ENCODE results near the gene SALL4.

Gene SALL4

DNA sequence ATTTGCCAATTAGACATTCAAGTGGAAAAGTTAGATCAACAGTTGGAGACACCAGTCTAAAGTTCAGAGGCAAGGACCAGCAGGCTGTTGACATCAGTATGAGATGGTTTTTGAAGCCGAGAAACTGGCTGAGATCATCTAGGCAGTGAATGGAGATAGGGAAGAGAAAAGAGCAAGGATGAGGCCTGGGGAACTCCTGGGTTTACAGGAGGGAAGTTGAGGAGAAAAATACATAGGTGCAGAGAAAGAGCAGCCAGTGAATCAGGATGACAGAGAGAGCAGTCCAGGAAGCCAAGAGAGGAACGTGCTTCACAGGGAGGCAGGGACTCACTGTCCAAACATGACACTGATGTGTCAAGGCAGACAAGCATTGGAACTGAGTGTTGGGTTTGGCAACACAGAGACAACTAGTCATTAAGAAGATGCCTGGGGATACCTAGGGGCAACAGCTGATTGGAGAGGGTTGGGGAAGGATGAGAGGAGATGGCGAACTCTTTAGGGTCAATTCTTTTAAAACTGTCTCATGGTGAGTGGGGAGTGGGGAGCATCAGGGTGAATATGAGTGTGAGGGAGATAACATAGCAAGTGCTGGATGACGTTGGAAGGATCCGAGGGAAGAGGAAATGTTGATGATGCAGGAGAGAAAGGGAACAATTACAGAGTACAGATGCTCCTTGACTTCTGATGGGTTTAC, 13.2 kb upstream of the SALL4 start:
- TF ChIP-seq, protein P1, sequence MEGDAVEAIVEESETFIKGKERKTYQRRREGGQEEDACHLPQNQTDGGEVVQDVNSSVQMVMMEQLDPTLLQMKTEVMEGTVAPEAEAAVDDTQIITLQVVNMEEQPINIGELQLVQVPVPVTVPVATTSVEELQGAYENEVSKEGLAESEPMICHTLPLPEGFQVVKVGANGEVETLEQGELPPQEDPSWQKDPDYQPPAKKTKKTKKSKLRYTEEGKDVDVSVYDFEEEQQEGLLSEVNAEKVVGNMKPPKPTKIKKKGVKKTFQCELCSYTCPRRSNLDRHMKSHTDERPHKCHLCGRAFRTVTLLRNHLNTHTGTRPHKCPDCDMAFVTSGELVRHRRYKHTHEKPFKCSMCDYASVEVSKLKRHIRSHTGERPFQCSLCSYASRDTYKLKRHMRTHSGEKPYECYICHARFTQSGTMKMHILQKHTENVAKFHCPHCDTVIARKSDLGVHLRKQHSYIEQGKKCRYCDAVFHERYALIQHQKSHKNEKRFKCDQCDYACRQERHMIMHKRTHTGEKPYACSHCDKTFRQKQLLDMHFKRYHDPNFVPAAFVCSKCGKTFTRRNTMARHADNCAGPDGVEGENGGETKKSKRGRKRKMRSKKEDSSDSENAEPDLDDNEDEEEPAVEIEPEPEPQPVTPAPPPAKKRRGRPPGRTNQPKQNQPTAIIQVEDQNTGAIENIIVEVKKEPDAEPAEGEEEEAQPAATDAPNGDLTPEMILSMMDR (IDR thresholded peaks at IDR 0.05; ENCODE audit: low read depth, low read length) = no peak
- Histone ChIP-seq H3K36me3 (no peaks in the 10 kb centered on the region), H3K4me3 (ENCODE audit: low read depth, low read length) (no peak overlapping the region), H3K27me3 (ENCODE audit: insufficient read depth, low read depth, severe bottlenecking) (no peaks in the 10 kb centered on the region), H3K9me3 (ENCODE audit: severe bottlenecking) (no peaks in the 10 kb centered on the region), H3K27ac (no peak overlapping the region)
- no peak for DNase-seq

DNA sequence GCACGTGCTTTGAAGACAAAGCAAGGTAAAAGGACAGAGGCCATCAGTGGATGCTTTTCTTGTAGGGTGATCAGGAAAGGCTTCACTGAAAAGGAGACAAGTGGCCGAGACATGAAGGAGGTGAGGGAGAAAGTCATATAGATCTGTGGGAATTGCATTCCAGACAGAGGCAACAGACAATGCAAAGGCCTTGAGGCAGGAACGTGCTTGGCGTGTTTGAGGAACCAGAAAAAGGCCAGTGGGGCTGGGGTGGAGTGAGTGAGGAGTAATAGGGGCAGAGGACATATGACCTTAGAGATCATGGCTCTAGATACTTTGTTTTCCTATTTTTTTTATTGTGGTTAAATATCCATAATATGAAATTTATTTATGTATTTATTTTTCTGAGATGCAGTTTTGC, 10.5 kb upstream of the SALL4 start:
- Histone ChIP-seq H3K36me3 (no peaks in the 10 kb centered on the region), H3K4me3 (ENCODE audit: low read depth, low read length) (no peak overlapping the region), H3K27me3 (ENCODE audit: insufficient read depth, low read depth, severe bottlenecking) (no peaks in the 10 kb centered on the region), H3K9me3 (ENCODE audit: severe bottlenecking) (no peaks in the 10 kb centered on the region), H3K27ac (no peak overlapping the region)
- DNase-seq = no peak
- TF ChIP-seq, protein P1 (IDR thresholded peaks at IDR 0.05; ENCODE audit: low read depth, low read length) = no peak

DNA sequence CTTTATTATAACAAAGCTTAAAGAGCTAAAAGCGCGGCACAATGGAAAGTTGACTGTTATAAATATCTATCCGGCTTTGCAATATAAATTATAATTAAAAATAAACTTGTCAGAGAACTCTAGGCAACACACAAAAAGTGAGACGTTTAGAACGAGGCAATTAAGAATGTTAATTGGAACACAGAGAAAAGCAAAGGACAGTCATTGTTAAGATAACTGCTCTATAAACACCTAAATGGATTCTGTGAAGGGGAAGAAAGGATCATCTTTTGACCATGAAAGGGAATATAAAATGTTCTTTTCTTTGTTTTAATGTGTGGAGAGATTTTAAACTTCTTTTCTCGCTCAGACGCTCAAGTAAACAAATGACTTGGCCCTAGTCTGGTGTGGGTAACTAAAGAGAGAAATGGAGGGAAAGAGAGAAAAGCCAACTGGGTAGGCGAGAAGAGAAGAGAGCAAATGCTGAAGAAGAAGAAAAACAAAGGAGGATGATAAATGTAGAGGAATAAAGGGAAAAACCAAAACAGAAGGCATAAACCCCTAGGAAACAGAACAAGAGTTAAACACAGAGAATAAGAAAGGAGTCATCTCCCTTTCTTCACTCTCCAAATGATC, 9.3 kb upstream of the SALL4 start:
- H3K36me3 ChIP-seq = no peaks in the 10 kb centered on the region
- TF ChIP-seq, protein P1 (IDR thresholded peaks at IDR 0.05; ENCODE audit: low read depth, low read length) = no peak
- no peak for DNase-seq
- H3K27ac ChIP-seq = no peak overlapping the region
- H3K9me3 ChIP-seq (ENCODE audit: severe bottlenecking) = no peaks in the 10 kb centered on the region
- H3K27me3 ChIP-seq (ENCODE audit: insufficient read depth, low read depth, severe bottlenecking) = no peaks in the 10 kb centered on the region
- H3K4me3 ChIP-seq (ENCODE audit: low read depth, low read length) = no peak overlapping the region

DNA sequence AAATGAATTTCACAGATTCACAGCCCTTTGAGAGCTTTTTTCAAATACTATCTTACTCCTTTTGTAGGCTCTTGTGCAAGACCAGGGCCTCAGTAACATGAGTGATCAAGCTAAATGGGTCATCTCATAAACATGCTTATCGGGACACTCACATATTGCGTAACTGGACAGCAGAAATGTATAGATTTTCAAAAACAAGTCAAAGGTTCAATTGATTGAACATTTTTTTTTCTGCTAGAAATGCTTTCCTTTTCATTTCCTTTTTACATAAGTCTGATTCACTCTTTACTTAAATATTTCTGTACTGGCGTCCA, 8.7 kb upstream of the SALL4 start:
- TF ChIP-seq, protein P1 (IDR thresholded peaks at IDR 0.05; ENCODE audit: low read depth, low read length) = no peak
- no peaks in the 10 kb centered on the region for H3K27me3 ChIP-seq (ENCODE audit: insufficient read depth, low read depth, severe bottlenecking)
- H3K36me3 ChIP-seq = no peaks in the 10 kb centered on the region
- H3K9me3 ChIP-seq (ENCODE audit: severe bottlenecking) = no peaks in the 10 kb centered on the region
- no peak for DNase-seq
- no peak overlapping the region for H3K27ac ChIP-seq
- no peak overlapping the region for H3K4me3 ChIP-seq (ENCODE audit: low read depth, low read length)

DNA sequence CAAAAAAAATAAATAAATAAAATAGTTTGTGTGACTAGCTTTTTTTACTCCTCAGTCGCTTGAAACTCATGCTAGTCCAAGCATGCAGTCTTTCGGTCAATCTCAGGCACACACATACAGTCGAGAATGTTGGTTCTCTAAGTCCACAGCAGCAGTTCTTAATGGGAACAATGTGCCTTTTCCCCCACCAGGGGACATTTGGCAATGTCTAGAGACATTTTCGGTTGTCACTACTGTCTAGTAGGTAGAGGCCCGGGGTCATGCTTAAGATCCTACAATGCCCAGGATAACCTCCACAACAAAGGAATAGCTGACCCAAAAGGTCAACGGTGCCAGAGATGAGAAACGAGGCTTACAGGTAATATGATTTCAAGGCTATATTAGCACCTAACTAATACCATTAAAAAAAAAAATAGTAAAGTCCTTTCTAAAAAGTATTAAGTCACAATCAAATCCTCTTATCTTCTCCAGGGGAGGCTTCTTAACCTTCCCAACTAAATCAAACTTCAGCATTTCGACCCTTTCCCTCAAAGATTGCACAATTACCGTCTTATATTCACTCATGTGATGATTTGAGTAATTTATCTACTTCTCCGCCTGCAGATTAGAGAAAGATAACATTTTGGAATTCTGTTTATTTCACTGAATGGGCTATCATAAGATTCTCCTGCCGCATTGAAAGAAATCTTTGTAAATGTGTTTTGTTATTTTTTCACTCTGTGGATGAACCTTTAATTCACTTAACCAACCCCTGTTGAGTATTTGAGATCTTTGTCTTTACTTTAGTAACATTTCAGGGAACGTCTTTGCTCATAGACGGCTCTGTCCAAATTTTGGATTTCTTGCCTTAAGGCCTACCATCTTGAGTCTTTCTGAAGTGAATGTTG, 8.1 kb upstream of the SALL4 start:
- Histone ChIP-seq H3K27ac (no peak overlapping the region), H3K36me3 (no peaks in the 10 kb centered on the region), H3K4me3 (ENCODE audit: low read depth, low read length) (no peak overlapping the region), H3K27me3 (ENCODE audit: insufficient read depth, low read depth, severe bottlenecking) (no peaks in the 10 kb centered on the region), H3K9me3 (ENCODE audit: severe bottlenecking) (no peaks in the 10 kb centered on the region)
- TF ChIP-seq, protein P1 (IDR thresholded peaks at IDR 0.05; ENCODE audit: low read depth, low read length) = peak; percentile 41
- DNase-seq = peak; percentile 33
